ENCODE results near the gene IFNA2. TPM values are rescaled to one million over a fixed set of nuclear protein-coding genes. Genes with fewer than 3 reads are reported as not detected.

Gene IFNA2
- total RNA-seq, 1 donor from 2014 or later, result not detected

DNA sequence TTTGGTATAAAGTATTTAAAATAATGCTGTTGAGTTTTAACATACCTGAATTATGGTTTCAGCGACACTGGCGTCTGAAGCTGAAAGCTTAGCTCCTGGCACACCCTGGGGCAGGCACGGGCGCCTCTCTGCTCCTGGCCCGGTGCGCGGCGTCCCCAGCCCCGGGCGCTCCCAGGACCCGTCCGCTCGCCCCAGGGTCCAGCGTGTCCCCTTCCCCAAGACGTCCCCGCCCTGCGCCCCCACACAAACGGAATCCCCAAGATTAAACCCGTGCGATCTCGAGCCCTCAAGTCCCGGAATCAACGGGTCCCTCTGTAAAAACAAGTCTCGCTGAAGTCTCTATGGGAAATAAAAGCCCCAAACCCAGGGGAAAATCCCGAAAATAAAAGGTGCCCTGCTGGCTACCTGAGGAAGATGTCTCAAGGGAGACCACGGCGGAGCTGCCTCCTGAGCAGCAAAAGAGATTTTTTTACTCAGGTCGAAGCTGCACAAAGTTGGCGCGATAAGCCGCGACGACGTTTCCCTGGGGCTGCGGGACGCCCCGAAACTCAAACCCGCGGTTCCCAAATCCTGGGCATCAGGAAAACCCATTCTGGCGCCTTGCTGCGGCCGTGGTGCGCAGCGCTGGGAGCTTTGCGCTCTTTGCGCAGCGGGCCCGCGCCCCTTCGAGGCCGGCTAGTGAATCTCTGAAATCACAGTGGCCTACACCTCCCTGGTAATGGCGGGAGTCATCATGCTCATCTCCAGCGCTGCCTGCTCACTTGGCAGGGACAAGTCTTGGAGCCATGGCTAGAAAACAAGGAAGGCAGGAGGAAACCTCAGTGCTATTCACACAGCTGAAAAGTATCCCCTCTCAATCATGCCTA, 17.4 kb upstream of the IFNA2 start:
- H3K4me3 ChIP-seq (ENCODE audit: low read depth, low read length), result peak overlapping the region; percentile 48
- DNase-seq (ENCODE audit: low read depth), result no peak
- no peak for TF ChIP-seq CTCF (conservative IDR thresholded peaks at IDR 0.05; ENCODE audit: low read depth, low read length)

GRCh38 chr9:21399956-21400355, 14.8 kb upstream of the IFNA2 start:
- no peak for DNase-seq (ENCODE audit: low read depth)
- no peak overlapping the region for H3K4me3 ChIP-seq (ENCODE audit: low read depth, low read length)
- no peak for TF ChIP-seq CTCF (conservative IDR thresholded peaks at IDR 0.05; ENCODE audit: low read depth, low read length)

DNA sequence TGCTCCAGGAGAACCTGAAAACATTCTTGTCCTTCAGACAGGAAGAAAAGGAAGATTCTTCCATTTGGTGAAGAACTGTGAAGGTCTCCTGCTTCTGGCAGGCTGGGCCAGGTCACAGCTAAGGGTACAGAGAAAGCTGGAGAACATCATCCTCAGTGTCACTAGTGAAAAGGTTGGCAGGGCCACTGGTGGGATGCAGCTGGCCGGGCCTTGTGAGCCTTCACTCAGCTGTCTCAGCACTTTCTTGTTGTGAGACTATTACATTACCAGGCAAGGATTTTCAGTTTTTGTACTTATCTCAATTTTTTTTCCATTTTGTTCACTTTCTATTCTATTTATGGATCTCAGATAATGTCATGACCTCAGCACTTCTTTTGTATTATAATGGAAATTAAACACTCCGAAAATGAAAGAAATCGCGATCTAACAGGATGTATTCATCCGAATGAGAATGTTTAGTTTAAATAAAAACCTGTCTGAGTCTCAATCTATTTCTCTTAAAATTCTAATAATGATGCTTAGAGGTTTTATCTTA, 13.8 kb upstream of the IFNA2 start:
- no peak overlapping the region for H3K4me3 ChIP-seq (ENCODE audit: low read depth, low read length)
- DNase-seq (ENCODE audit: low read depth), result no peak
- TF ChIP-seq CTCF (conservative IDR thresholded peaks at IDR 0.05; ENCODE audit: low read depth, low read length), result no peak

- no peak for DNase-seq (ENCODE audit: low read depth)
- peak; percentile 86 for TF ChIP-seq CTCF (conservative IDR thresholded peaks at IDR 0.05; ENCODE audit: low read depth, low read length)
- H3K4me3 ChIP-seq (ENCODE audit: low read depth, low read length), result peak overlapping the region; percentile 62
Observed at GRCh38 chr9:21395778-21396717, 10.8 kb upstream of the IFNA2 start.

GRCh38 chr9:21392270-21392669, 7.1 kb upstream of the IFNA2 start:
- peak; percentile 36 for DNase-seq (ENCODE audit: low read depth)
- TF ChIP-seq CTCF (conservative IDR thresholded peaks at IDR 0.05; ENCODE audit: low read depth, low read length), result peak; percentile 57
- no peak overlapping the region for H3K4me3 ChIP-seq (ENCODE audit: low read depth, low read length)

GRCh38 chr9:21383627-21384026, 1.6 kb downstream of the IFNA2 start:
- TF ChIP-seq CTCF (conservative IDR thresholded peaks at IDR 0.05; ENCODE audit: low read depth, low read length), result no peak
- no peak overlapping the region for H3K4me3 ChIP-seq (ENCODE audit: low read depth, low read length)
- no peak for DNase-seq (ENCODE audit: low read depth)
